WERI-Rb-1 (cell line): ENCODE measurements around the gene PPP1R27.

Source experiments
- DNase-seq: peaks from one replicate; pipeline ENCODE4 v3.0.0-alpha.2; 2020
- H3K27ac ChIP-seq: fragments of 250-450 bp; sonication (Bioruptor Pico); 2 replicates; pipeline ENCODE4 v1.5.1; 2020; ENCODE audit warnings: mild to moderate bottlenecking, moderate library complexity
- H3K27me3 ChIP-seq: fragments of 250-450 bp; sonication (Bioruptor Pico); 2 replicates; pipeline ENCODE4 v1.5.1; 2021; ENCODE audit warnings: mild to moderate bottlenecking, low read depth, moderate library complexity; ENCODE audit not compliant: insufficient read depth, severe bottlenecking
- H3K36me3 ChIP-seq: fragments of 250-450 bp; sonication (Bioruptor Pico); 2 replicates; pipeline ENCODE4 v1.5.1; 2020; ENCODE audit warnings: mild to moderate bottlenecking, moderate library complexity
- H3K4me3 ChIP-seq: 2 replicates; pipeline ENCODE4 v1.5.1; 2011; ENCODE audit warnings: low read depth, mild to moderate bottlenecking, control low read depth, low read length
- H3K9me3 ChIP-seq: fragments of 250-450 bp; sonication (Bioruptor Pico); 2 replicates; pipeline ENCODE4 v1.5.1; 2021; ENCODE audit warnings: mild to moderate bottlenecking, moderate library complexity; ENCODE audit not compliant: severe bottlenecking
- CTCF ChIP-seq: IDR thresholded peaks from 2 replicates; pipeline ENCODE4 v1.5.1; 2011; ENCODE audit warnings: low read depth, mild to moderate bottlenecking, control low read depth, inconsistent platforms, low read length

PPP1R27 gene

GRCh38 chr17:81867991-81868673 lies 33.3 kb upstream of the PPP1R27 start:
- DNase-seq: no peak
- no peaks in the 10 kb centered on the region for H3K27me3 ChIP-seq
- H3K27ac ChIP-seq: peak overlapping the region; percentile 42
- peaks cover 56% of the 10 kb centered on the region for H3K36me3 ChIP-seq
- no peak overlapping the region for H3K4me3 ChIP-seq
- no peaks in the 10 kb centered on the region for H3K9me3 ChIP-seq
- TF ChIP-seq CTCF: no peak

GRCh38 chr17:81867170-81867990 lies 32.5 kb upstream of the PPP1R27 start:
- TF ChIP-seq CTCF: no peak
- Histone ChIP-seq H3K36me3 (peaks cover 58% of the 10 kb centered on the region), H3K4me3 (no peak overlapping the region), H3K27ac (peak overlapping the region; percentile 42), H3K27me3 (no peaks in the 10 kb centered on the region), H3K9me3 (no peaks in the 10 kb centered on the region)
- DNase-seq: peak; percentile 54

GRCh38 chr17:81866440-81867169 lies 31.8 kb upstream of the PPP1R27 start:
- H3K36me3 ChIP-seq: peaks cover 56% of the 10 kb centered on the region
- H3K9me3 ChIP-seq: no peaks in the 10 kb centered on the region
- DNase-seq: no peak
- peak overlapping the region; percentile 42 for H3K27ac ChIP-seq
- H3K27me3 ChIP-seq: no peaks in the 10 kb centered on the region
- H3K4me3 ChIP-seq: no peak overlapping the region
- 0 out of 2 replicates have a peak, but pooled peaks have one; percentile 4 for TF ChIP-seq CTCF

- no peak for DNase-seq
- no peak overlapping the region for H3K4me3 ChIP-seq
- peaks cover 53% of the 10 kb centered on the region for H3K36me3 ChIP-seq
- H3K27ac ChIP-seq: peak overlapping the region; percentile 5; the same call in 1 of the 2 replicates
- no peaks in the 10 kb centered on the region for H3K9me3 ChIP-seq
- no peak for TF ChIP-seq CTCF
- no peaks in the 10 kb centered on the region for H3K27me3 ChIP-seq
Measured at GRCh38 chr17:81865733-81866439, 31.0 kb upstream of the PPP1R27 start.

- Histone ChIP-seq H3K27ac (no peak overlapping the region), H3K36me3 (peaks cover 53% of the 10 kb centered on the region), H3K9me3 (no peaks in the 10 kb centered on the region), H3K27me3 (no peaks in the 10 kb centered on the region), H3K4me3 (no peak overlapping the region)
- TF ChIP-seq CTCF: no peak
- DNase-seq: no peak
Measured at GRCh38 chr17:81865358-81865732, 30.5 kb upstream of the PPP1R27 start.
